Mucosa of descending colon (tissue), 3 donors: ENCODE results near the gene BTG2. TPM values are rescaled to one million over a fixed set of nuclear protein-coding genes. Genes with fewer than 3 reads are reported as not detected.
"Not testable (repeated sequence)": the region's sequence is repeated elsewhere in the genome, so short reads cannot be mapped to it uniquely, and the experiment has no call there.

Source experiments
- ATAC-seq: fragments of 200-7000 bp; cut with Tn5 transposase; one replicate; pipeline ENCODE4 v1.9.1; 2020; ENCODE audit warnings: mild to moderate bottlenecking, moderate library complexity
- DNase-seq, 3 donors: peaks; one replicate each; pipeline ENCODE4 v3.0.0-alpha.2; 2020
- H3K36me3 ChIP-seq: fragments of 200-600 bp; one replicate; pipeline ENCODE4 v1.8.0; 2021; ENCODE audit warnings: low read depth, mild to moderate bottlenecking
- H3K4me1 ChIP-seq: fragments of 200-600 bp; one replicate; pipeline ENCODE4 v1.8.0; 2021; ENCODE audit warnings: low read depth, mild to moderate bottlenecking
- H3K4me3 ChIP-seq: fragments of 200-600 bp; one replicate; pipeline ENCODE4 v1.8.0; 2021; ENCODE audit warnings: mild to moderate bottlenecking
- H3K9me3 ChIP-seq: fragments of 200-600 bp; one replicate; pipeline ENCODE4 v1.8.0; 2021; ENCODE audit warnings: mild to moderate bottlenecking
- intact Hi-C, 2 donors: fragments of 100-400 bp; cut with DNase I in 1 of 2; cut with micrococcal nuclease in 1 of 2; formaldehyde crosslinking; loops; one replicate each; pipeline versions ENCODE4 v1.11.0 to v1.11.1; 2022; cut with DNase I, micrococcal nuclease
- long read RNA-seq, 2 donors: library from polyadenylated mRNA; unstranded; transcript quantifications; one replicate each; pipeline ENCODE4 v2.0.0, GENCODE V29; 2019 to 2021
- total RNA-seq, 3 donors: library from RNA; stranded (reverse); fragmentation: NEBNext Ultra II Directional in 2 of 3; extraction: Animal tissue kit (Norgen Biotek cat#: 25700) in 2 of 3; gene quantifications; one replicate each; pipeline versions ENCODE4 v1.2.1 to v1.2.4, GENCODE V29; 2021 to 2023
- TF ChIP-seq, protein P1 (sequence below): fragments of 200-600 bp; IDR thresholded peaks from one replicate; pipeline ENCODE4 v1.8.0; 2022; ENCODE audit warnings: antibody characterized with exemption, mild to moderate bottlenecking
- donor health status: DM: no; HTN: no; CAD: no; lungs with moderate emphysema.
- donor health status: DM: no; HTN: no; CAD: no.
- donor health status: DM: no; HTN: yes; CAD: no.

The BTG2 gene, protein sequence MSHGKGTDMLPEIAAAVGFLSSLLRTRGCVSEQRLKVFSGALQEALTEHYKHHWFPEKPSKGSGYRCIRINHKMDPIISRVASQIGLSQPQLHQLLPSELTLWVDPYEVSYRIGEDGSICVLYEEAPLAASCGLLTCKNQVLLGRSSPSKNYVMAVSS
- 100 to 1,000 TPM in 1 of 3 donors, 10 to 100 TPM in 2; 65.7 to 406 (median 69.1) TPM for total RNA-seq
- long read RNA-seq, donor 1, transcript BTG2-201 (2 exons, 2,712 nt) = major isoform, 258 of 335 reads
- long read RNA-seq, donor 1, partial matches to known transcripts = 0 of 335 reads
- long read RNA-seq, donor 1, other reads (novel, unspliced or antisense) = 77 of 335 reads
- long read RNA-seq, donor 2, partial matches to known transcripts = 0 of 8 reads
- long read RNA-seq, donor 2, other reads (novel, unspliced or antisense) = 4 of 8 reads

DNA sequence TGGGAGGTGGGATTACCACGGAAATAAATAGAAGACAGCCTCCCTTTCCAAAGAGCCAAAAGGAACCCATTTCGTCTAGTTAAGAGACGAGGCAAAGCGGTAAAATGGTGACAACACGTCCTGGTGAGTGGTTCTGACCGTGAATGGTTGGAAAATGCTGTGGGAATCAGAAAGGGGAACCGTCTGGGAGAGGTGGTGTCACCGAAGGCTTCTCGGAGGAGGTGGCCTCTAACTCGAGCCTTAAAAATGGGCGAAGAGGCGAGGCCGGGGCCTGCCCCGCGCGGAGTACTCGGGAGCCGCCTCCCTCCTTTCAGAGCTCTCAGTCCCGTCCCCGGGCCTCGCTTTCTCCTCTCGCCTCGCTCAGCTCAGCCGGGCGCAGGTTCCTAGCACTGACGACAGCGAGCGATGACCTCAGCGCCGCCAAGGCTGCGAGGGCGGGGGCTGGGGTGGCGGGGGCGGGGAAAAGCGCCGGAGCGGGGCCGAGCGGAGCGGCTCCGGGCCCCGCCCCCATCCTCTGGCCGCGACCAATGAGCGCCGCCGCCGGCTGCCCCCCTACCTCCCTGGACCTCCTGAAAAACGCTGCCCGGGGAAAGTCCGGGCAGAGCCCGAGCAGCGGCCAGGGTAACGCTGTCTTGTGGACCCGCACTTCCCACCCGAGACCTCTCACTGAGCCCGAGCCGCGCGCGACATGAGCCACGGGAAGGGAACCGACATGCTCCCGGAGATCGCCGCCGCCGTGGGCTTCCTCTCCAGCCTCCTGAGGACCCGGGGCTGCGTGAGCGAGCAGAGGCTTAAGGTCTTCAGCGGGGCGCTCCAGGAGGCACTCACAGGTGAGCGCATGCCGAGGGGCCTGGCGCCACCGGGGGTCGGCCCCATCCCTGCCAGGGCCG is at the start of gene BTG2:
TSS of gene BTG2 (plus strand) at position 601 of the 890 bp plus-strand sequence. CDS start at position 689, 88 bp downstream.
- ATAC-seq (peak; percentile 91), DNase-seq (peak; percentile 95 to 96 (median 95))
- Histone ChIP-seq H3K4me3 (peak within 1 kb of the TSS; percentile 99), H3K9me3 (no peaks in the 10 kb centered on the region), H3K4me1 (peaks cover 23% of the 10 kb centered on the region), H3K36me3 (no peaks in the 10 kb centered on the region)
- intact Hi-C loops = no loop called here
- TF ChIP-seq, protein P1, sequence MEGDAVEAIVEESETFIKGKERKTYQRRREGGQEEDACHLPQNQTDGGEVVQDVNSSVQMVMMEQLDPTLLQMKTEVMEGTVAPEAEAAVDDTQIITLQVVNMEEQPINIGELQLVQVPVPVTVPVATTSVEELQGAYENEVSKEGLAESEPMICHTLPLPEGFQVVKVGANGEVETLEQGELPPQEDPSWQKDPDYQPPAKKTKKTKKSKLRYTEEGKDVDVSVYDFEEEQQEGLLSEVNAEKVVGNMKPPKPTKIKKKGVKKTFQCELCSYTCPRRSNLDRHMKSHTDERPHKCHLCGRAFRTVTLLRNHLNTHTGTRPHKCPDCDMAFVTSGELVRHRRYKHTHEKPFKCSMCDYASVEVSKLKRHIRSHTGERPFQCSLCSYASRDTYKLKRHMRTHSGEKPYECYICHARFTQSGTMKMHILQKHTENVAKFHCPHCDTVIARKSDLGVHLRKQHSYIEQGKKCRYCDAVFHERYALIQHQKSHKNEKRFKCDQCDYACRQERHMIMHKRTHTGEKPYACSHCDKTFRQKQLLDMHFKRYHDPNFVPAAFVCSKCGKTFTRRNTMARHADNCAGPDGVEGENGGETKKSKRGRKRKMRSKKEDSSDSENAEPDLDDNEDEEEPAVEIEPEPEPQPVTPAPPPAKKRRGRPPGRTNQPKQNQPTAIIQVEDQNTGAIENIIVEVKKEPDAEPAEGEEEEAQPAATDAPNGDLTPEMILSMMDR = no peak

- H3K36me3 ChIP-seq, H3K4me3 ChIP-seq, H3K4me1 ChIP-seq, intact Hi-C loops, H3K9me3 ChIP-seq, DNase-seq, ATAC-seq: not testable (repeated sequence)
Observed at GRCh38 chr1:203256636-203257035, 48.7 kb upstream of the BTG2 start.

- no peaks in the 10 kb centered on the region for H3K36me3 ChIP-seq
- intact Hi-C loops = loop anchor here in 1 of 2 donors (10.0 kb wide), 1 partner anchor 221 kb away; no protein-coding TSS in a partner anchor
- no peaks in the 10 kb centered on the region for H3K4me1 ChIP-seq
- H3K9me3 ChIP-seq = no peaks in the 10 kb centered on the region
- peak in 1 of 3 donors; percentile 16 for DNase-seq
- no peak for ATAC-seq
- TF ChIP-seq, protein P1 = no peak
- H3K4me3 ChIP-seq = no peak overlapping the region
Observed at GRCh38 chr1:203263496-203263895, 41.8 kb upstream of the BTG2 start.

- Histone ChIP-seq H3K9me3 (no peaks in the 10 kb centered on the region), H3K4me1 (no peaks in the 10 kb centered on the region), H3K36me3 (no peaks in the 10 kb centered on the region), H3K4me3 (no peak overlapping the region)
- intact Hi-C loops = loop anchor here in 1 of 2 donors (10.0 kb wide), 1 partner anchor 221 kb away; no protein-coding TSS in a partner anchor
- DNase-seq (no peak), ATAC-seq (no peak)
- TF ChIP-seq, protein P1 = no peak
Observed at GRCh38 chr1:203264052-203264501, 41.2 kb upstream of the BTG2 start.

- no peak for ATAC-seq
Observed at GRCh38 chr1:203265541-203265940, 39.8 kb upstream of the BTG2 start.

DNA sequence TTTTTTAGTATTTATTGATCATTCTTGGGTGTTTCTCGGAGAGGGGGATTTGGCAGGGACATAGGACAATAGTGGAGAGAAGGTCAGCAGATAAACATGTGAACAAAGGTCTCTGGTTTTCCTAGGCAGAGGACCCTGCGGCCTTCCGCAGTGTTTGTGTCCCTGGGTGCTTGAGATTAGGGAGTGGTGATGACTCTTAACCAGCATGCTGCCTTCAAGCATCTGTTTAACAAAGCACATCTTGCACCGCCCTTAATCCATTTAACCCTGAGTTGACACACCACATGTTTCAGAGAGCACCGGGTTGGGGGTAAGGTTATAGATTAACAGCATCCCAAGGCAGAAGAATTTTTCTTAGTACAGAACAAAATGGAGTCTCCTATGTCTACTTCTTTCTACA is 39.2 kb upstream of the BTG2 start:
- not testable (repeated sequence) for H3K36me3 ChIP-seq, H3K9me3 ChIP-seq, H3K4me3 ChIP-seq, DNase-seq, ATAC-seq, H3K4me1 ChIP-seq
- intact Hi-C loops = loop anchor here in 1 of 2 donors (10.0 kb wide), 1 partner anchor 219 kb away; no protein-coding TSS in a partner anchor

More at GRCh38 chr1:203265541-203265940, 39.8 kb upstream of the BTG2 start:
- TF ChIP-seq, protein P1 = no peak
- intact Hi-C loops = loop anchor here in 1 of 2 donors (10.0 kb wide), 1 partner anchor 219 kb away; no protein-coding TSS in a partner anchor
- no peaks in the 10 kb centered on the region for H3K36me3 ChIP-seq
- H3K4me3 ChIP-seq = no peak overlapping the region
- H3K4me1 ChIP-seq = no peaks in the 10 kb centered on the region
- DNase-seq = no peak
- no peaks in the 10 kb centered on the region for H3K9me3 ChIP-seq
